SK-N-SH (cell line): ENCODE measurements around the gene OXSR1.

ENCODE experiments used
- NRF1 ChIP-seq: IDR thresholded peaks from 2 replicates; pipeline ENCODE4 v1.6.1; 2012; ENCODE audit warnings: low read depth, mild to moderate bottlenecking, low read length
- SMC3 ChIP-seq: IDR thresholded peaks from 2 replicates; pipeline ENCODE4 v1.6.1; 2012; ENCODE audit warnings: low read depth, low read length, improper control_type of control experiment
- USF2 ChIP-seq: fragments of 150-350 bp; IDR thresholded peaks from 2 replicates; pipeline ENCODE4 v1.6.1; 2017; ENCODE audit warnings: antibody characterized with exemption, low read length, low read depth, borderline replicate concordance

GRCh38 chr3:38138349-38139190, 26.8 kb upstream of the OXSR1 start, which contains the start of gene MYD88:
- TF ChIP-seq USF2 = no peak
- no peak for TF ChIP-seq NRF1
- no peak for TF ChIP-seq SMC3
